NK-92 (cell line): ENCODE results near the gene HEATR5A.
"Not testable (repeated sequence)": the region's sequence is repeated elsewhere in the genome, so short reads cannot be mapped to it uniquely, and the experiment has no call there.

Experiments
- DNase-seq: peaks from one replicate; lab custom pipeline; 2025; ENCODE audit not compliant: unreplicated experiment; lab: John Stamatoyannopoulos, UW

Gene HEATR5A

DNA sequence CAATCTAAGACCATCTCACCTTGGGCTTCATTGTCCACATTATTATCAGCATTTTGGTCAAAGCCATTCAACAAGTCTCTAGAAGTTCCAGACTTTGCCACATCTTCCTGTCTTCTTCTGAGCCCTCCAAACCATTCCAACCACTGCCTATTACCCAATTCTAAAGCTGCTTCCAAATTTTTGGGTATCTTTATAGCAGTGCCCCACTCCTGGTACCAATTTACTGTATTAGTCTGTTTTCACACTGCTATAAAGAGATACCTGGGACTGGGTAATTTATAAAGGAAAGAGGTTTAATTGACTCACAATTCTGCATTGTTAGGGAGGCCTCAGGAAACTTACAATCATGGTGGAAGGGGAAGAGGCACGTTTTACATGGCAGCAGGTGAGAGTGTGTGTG, 89.0 kb downstream of the HEATR5A start:
- not testable (repeated sequence) for DNase-seq

DNA sequence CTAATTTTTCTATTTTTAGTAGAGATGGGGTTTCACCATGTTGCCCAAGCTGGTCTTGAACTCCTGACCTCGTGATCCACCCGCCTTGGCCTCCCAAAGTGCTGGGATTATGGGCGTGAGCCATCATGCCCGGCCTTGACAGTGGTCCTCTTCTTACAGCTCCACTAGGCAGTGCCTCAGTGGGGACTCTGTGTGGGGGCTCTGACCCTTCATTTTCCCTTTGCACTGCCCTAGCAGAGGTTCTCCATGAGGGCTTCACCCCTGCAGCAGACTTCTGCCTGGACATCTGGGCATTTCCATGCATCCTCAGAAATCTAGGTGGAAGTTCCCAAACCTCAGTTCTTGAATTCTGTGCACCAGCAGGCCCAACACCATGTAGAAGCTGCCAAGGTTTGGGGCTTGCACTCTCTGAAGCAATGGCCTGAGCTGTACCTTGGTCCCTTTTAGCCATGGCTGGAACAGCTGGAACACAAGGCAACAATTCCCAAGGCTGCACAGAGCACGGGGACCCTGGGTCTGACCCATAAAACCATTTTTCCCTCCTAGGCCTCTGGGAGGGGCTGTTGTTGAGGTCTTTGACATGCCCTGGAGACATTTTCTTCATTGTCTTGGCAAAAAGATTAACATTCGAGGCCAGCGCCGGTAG, 90.4 kb downstream of the HEATR5A start:
- DNase-seq, result not testable (repeated sequence)

DNA sequence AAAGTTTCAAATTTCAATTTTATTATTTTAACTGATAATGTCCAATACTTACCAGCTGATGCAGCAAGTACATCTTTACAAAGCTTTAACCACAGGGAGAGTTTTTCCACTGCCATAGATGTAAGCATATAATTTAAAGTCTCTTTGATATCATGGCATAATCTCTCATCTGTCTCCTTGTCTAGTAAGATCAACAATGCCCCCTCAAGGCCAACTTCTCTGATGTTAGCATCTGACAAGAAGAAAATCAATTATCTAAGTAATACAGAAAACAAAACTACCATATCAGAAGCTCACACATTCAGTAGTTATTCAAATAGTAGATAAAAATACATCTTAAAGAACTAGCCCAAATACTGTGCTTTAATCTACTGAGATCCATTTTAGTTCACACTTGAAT, 94.2 kb downstream of the HEATR5A start:
- no peak for DNase-seq

DNA sequence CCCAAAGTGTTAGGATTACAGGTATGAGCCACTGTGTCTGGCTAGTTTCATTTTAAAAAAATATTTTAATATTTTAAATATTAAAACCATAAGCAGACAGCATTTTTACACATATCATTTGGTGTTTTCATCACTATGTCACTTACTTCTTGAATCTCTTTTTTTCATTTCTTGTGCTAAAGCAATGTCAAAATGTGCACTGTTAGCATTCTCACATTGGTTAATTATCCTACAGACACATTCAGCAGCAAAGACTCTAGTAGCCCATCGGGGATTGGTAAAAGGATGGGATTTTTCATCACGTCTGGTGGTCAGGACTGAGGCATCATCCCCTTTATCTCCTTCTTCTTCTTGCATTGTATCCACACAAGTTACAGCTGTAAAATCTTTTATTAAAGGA, 96.9 kb downstream of the HEATR5A start:
- DNase-seq, result no peak

DNA sequence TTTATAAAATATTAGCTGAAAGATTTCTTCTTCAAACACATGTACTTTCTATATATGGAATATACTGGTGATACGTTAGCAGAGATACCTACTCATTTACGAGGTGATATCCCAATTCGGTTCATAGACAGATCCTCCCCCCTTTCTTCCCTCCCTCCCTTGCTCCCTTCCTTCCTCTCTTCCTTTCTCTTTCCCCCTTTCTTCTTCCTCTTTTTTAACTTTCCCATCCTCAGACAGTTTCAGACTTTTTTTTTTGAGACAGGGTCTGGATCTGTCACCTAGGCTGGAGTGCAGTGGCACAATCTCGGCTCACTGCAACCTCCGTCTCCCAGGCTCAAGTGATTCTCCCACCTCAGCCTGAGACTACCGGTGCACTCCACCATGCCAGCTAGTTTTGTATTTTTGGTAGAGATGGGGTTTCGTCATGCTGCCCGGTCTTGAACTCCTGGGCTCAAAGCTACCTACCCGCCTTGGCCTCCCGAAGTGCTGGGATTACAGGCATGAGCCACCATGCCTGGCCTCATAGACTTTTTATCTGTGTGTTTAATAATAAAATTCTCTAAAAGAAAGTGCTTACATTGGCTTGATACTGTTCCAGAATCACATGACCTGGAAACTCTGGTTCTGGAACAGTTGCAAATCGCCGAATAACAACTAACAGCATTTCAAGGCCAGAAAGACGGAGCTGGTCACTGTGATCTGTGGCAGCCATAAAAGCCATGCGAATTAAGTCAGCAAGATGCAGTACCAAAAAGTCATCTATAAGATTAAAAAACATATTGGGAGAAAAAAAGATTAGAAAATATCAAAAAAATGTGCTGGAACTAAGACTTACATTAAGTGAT, 99.2 kb downstream of the HEATR5A start:
- no peak for DNase-seq

DNA sequence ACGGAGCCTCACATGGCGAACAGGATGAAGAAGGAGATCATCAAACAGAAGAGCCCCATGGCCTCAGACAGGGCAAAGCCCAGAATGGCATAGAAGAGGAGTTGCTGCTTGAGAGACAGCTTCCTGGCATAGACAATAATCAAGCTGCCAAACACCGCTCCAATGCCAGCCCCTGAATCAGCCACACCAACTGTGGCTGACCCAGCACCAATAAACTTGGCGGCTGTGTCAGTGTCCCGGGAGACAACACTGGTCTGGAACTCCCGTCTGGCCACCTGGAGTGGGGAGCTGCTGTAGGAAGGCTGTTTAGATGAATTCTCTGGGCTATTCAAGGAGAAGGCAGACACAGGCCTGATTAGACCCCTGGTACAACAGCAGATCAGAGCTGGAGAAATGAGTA, 100.1 kb downstream of the HEATR5A start:
- DNase-seq, result no peak

DNA sequence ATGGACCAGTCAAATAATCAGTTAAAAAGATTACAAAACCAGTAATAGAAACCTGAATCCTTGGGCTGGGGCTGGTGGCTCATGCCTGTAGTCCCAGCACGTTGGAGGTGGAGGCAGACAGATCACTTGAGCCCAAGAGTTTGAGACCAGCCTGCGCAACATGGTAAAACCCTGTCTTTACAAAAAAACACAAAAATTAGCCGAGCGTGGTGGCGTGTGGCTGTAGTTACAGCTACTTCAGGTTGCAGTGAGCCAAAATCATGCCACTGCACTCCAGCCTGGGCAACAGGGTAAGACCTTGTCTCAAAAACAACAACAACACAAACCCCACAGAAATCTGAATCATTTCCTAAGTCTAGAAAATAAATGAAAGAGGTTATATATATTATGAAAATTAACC, 100.6 kb downstream of the HEATR5A start:
- DNase-seq, result no peak

DNA sequence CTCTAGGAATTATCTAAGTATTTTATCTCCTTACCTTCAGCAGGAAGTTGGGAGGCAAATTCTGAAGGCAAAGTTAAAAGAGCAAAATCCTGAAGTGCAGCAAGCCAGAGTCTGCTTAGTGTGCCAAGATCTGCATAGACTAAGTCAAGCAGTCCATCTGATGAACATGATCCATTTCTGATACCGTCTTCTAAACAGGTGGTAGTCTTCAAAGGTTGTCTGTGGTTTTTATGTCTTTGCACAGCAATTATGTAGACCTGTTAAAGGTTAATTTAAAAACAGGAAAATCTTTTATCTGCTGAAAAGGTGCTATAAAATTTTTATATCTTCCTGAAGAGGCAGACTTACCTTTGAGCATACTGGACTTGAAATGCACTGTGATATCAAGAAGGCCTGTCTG, 107.4 kb downstream of the HEATR5A start:
- DNase-seq, result no peak

DNA sequence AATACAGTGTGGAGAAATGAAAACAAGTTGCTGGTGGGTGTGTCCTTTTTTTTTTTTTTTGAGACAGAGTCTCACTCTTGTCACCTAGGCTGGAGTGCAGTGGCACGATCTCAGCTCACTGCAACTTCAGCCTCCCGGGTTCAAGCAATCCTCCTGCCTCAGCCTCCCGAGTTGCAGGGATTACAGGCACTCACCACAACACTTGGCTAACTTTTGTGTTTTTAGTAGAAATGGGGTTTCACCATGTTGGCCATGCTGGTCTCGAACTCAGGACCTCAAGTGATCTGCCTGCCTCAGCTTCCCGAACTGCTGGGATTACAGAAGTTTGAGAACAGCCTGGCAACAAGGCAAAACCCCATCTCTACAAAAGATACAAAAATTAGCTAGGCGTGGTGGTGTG, 108.0 kb downstream of the HEATR5A start:
- not testable (repeated sequence) for DNase-seq

DNA sequence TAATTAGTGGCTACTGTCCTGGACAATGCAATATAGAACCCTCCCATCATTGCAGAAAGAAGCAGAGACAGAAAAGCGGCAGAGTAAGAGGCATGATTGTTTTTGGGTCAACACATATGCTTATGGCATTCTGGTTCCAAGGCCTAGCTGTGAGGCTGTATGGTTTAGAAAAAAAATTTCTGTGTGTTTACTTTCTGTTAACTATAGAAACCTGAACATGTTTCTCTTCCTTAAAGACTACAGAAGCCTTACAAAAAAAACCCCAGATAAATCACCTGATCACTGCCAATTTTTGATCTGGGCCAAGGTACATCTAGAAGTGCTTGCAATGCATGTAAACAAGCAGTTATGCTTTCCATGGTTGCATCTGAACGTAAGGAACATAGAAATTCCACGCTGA, 112.7 kb downstream of the HEATR5A start:
- DNase-seq, result no peak

DNA sequence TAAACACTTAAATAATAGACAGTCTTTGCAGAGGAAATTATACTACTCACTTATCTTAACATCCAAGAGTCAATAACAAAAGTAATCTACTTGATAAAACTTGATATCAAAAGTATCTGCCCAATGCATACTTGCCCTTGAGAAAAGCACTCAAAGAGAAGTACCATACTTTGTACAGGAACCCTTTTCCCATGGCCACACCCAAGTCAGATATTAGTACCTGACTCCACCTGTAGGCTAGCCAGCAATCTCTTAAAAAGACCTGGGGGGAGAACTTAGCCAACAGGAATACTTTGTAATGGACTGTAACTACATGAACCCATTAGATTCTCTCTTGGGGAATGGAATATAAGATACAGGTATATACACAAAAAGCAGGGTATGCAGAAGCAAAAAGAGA, 113.2 kb downstream of the HEATR5A start:
- DNase-seq, result no peak

DNA sequence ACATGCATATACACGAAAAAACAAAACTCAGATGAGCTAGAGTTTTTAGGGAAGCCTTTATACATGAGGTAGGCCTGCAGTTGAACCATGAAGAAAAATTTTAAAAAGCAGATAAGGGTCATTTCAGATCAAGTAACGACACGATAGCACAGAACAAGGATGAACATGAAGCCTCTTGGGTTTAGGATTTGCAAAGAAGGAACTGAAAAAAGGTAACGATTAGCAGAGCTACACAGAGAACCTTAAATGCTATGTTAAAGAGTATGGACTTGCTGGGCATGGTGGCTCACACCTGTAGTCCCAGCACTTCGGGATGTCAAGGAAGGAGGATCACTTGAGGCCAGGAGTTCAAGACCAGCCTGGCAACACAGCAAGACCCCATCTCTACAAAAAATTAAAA, 116.7 kb downstream of the HEATR5A start:
- DNase-seq, result no peak

DNA sequence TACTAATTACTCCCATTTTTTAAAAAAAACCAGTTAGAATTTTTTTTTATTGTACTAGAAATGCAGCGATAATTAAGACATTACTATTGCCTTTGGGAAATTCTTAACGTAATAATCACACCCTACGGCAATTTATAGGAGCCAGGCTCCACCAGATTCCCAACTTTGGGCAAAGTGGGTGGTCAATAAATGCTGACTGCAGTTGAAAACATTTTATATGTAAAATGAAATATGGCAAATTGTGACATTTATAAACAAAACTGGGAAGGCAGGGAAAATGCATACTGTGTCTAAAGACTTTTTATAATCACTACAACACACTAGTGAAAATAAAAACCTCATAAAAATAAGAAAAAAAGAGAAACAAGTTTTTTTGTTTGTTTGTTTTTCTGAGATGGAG, 119.5 kb downstream of the HEATR5A start:
- DNase-seq, result no peak

DNA sequence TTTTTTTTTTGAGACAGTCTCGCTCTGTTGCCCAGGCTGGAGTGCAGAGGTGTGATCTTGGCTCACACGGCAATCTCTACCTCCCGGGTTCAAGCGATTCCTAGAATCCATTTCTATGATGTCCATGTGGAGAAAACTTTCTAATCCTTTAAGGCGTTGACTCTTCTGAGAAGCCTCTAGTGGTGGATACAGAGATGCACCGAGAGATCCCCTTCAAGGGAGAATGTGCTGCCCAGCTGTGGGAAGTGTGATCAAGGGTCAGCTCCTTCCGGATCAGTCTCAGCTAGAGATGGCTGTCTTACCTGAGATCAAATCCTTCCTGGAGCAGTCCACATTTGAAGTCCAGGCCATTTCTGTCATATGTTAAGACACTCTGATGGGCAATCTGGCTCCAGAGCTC, 120.1 kb downstream of the HEATR5A start:
- DNase-seq, result no peak

DNA sequence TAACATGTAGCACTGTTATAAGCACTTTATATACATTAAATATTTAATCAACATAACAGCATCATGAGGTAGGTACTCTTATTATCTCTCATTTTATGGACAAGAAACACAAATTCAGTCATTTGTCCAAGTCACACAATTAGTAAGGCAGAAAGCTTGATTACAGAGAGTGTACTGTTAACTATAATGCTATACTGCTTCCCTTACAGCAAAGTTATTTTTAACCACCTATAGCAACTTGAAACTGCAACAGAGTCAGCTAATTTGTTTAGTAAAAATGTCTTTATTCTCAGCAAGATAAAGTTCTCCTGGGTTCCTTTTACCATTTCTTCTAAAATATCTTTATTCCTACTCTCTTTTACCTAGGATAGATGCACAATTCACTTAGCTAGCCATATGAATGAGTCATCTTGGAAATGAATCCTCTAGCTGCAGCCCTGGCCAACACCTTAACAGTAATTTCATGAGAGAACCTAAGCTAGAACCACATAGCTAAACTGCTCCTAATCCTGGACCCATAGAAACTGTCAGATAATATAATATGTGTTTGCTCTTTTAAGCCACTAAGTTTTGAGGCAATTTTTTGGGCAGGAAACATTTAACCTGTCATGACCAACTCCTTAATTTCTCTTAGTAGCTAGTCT, 122.5 kb downstream of the HEATR5A start:
- DNase-seq, result no peak

DNA sequence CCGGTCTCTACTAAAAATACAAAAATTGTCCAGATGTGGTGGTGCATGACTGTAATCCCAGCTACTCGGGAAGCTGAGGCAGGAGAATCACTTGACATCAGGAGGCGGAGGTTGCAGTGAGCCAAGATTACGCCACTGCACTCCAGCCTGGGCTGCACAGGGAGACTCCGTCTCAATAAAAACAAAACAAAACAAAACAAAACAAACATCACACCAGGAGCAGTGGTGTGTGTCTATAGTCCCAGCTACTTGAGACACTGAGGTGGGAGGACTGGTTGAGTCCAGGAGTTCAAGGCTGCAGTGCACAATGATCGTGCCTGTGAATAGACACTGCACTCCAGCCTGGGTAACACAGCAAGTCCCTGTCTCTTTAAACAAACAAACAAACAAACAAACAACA, 123.2 kb downstream of the HEATR5A start:
- DNase-seq, result no peak

DNA sequence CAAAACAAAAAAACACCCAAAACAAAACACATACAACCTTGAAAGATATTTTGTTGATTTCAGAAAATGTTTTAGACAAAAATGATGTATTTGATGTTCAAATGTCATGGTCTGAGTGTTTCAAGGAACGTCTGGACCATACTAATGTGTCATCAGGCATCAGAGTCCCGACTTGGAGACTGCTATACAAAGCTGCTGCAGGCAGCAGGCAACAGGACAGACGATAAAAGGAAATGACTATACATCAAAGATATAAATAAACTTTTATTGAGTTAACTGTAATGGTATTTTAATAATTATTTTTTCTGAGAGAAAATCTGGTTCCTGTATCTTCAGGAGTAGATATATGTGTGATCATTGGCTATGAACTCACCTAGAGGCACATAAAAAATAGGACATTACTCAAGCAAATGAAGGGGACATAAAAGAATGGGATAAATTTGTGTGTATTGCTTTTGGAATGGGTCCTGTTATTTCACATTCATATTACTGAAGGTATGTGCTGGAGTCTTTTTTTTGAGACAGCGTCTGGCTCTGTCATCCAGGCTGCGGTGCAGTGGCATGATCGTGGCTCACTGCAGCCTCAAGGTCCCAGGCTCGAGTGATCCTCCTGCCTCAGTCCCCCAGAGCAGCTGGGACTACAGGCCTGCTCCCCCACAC, 125.5 kb downstream of the HEATR5A start:
- DNase-seq, result no peak

DNA sequence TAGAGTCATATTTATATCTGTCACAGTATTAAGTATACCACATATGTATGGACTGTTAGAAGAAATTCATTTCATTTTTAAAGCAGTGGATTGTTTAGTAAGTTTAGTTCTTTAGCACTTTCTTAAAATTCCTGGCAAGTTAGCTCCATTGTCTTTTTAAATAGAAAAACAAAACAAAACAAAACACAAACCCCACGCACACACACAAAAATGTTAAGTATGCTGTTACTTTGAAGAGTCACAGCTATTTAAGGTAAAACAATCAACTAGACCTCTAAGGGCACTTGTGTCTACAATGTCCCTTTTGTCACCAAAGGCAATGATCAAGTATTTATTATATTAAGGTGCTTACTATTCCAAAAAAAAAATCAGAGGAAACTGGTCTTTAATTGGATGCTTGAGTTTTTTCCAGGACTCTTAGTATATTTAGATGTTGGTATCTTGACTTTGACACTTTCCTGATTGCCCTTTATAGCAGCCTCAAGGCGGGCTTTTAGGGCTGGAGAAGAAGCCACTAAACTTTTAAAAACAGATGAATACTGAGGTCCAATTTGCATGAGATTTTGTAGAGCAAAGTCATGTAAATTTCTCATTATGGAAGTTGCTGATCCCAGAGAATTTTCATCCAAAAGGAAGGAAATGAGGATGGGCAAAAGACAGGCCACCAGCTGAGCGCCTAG, 127.3 kb downstream of the HEATR5A start:
- no peak for DNase-seq

DNA sequence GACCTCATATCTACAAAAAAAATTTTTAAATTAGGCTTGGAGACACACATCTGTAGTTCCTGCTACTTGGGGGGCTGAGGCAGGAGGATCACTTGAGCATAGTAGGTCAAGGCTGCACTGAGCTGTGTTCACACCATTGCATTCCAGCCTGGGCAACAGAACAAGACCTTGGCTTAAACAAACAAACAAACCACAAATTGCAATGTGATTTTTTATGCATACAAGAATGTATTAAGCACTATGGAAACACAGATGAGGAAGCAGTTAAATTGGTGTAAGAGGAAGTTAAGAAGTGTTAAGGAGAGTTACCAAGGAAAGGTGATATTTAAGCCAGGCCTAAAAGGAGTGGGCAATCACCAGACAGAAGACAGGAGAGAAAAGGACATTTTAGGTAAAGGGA, 129.1 kb downstream of the HEATR5A start:
- no peak for DNase-seq

DNA sequence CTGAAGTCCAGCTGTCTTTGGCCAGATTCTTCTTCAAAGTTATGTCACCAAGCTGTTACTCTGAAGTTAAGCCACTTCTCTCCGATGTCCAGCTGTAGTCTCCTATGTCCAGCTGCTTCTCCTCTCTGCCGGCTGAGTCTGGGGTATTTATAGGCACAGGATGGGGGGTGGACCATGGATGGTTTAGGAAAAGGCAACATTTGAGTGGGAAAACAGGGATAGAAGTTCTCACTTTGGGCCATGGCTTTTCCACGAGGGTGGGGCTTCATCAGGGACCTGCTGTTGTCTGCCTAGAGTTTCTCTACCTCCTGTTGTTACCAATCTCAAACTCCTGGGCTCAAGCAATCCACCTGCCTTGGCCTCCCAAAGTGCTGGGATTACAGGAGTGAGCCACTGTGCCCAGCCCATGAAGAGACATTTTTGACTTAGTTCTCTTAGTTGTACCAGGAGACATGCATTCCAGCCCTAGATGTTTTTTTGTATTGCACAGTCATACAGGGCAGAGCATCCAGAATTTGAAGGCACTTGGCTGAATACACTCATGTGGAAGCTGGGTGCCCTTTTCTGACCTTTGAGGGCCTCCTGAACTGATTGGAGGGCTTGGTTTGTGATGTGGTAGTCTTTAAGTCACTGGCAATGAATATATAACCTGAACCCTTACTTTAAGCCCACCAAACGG, 132.9 kb downstream of the HEATR5A start:
- no peak for DNase-seq
